Activated T-cell treated with anti-CD3 and anti-CD28 coated beads, Interleukin-2, amount 50 U/mL, for 4 hours (primary cell): ENCODE results near the gene GMPR. TPM values are rescaled to one million over a fixed set of nuclear protein-coding genes. Genes with fewer than 3 reads are reported as not detected.

ENCODE experiments used
- ATAC-seq, 2 donors: fragments of 200-7000 bp; cut with Tn5 transposase; one replicate each; pipeline ENCODE4 v1.10.0; 2021
- DNase-seq: peaks from one replicate; pipeline ENCODE4 v3.0.0-alpha.2; 2020
- H3K27me3 Mint-ChIP-seq: one replicate; pipeline ENCODE4 v1.8.0; 2021; ENCODE audit warnings: low read depth, mixed read lengths
- H3K36me3 Mint-ChIP-seq: one replicate; pipeline ENCODE4 v1.8.0; 2022; ENCODE audit warnings: mixed read lengths; ENCODE audit not compliant: insufficient read depth
- H3K4me1 Mint-ChIP-seq: one replicate; pipeline ENCODE4 v1.8.0; 2021; ENCODE audit warnings: low read depth, mixed read lengths
- H3K4me3 Mint-ChIP-seq: one replicate; pipeline ENCODE4 v1.8.0; 2021; ENCODE audit warnings: mild to moderate bottlenecking, moderate library complexity, mixed read lengths
- H3K9me3 Mint-ChIP-seq: one replicate; pipeline ENCODE4 v1.8.0; 2021; ENCODE audit warnings: mixed read lengths
- total RNA-seq, 3 donors: library from RNA; stranded (reverse); gene quantifications; one replicate each; pipeline ENCODE4 v1.2.1, GENCODE V29; 2021

The GMPR gene
- 1 to 10 TPM in 1 of 3 donors, under 1 TPM in 2; 0.38 to 1.2 (median 0.58) TPM for total RNA-seq

GRCh38 chr6:16238057-16238962, at the start of gene GMPR:
Gene GMPR, plus strand, starts transcription at chr6:16238587. Its CDS starts 107 bp downstream, at chr6:16238694.
- peak within 1 kb of the TSS; percentile 83 for H3K4me3 Mint-ChIP-seq
- no peaks in the 10 kb centered on the region for H3K36me3 Mint-ChIP-seq
- no peaks in the 10 kb centered on the region for H3K9me3 Mint-ChIP-seq
- DNase-seq (peak; percentile 64), ATAC-seq (peak; percentile 98)
- peaks cover 24% of the 10 kb centered on the region for H3K4me1 Mint-ChIP-seq
- H3K27me3 Mint-ChIP-seq = peaks cover 46% of the 10 kb centered on the region

DNA sequence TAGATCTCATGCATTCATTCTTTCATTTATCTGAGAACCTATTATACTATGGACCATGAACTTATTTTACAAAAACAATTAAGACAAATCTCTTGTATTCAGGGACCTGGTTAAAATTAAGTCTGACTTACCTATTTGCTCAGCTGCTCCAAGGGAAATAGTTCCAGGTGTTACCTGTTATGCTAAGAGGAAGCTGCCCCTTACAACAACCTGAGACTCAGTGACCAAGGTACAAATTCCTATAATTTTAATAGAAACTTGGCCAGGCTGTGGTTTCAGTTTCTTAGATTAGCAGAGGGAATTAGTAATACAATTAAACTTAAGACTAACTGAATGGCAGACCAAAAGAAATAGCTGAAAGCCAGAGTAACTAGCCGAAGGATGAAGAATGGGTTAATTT, 48.2 kb upstream of the GMPR start:
- Mint-ChIP-seq H3K27me3 (peaks cover 19% of the 10 kb centered on the region), H3K4me1 (no peaks in the 10 kb centered on the region), H3K4me3 (no peak overlapping the region), H3K36me3 (no peaks in the 10 kb centered on the region), H3K9me3 (no peaks in the 10 kb centered on the region)
- DNase-seq (no peak), ATAC-seq (no peak)

GRCh38 chr6:16196260-16196983, 42.0 kb upstream of the GMPR start:
- Mint-ChIP-seq H3K36me3 (no peaks in the 10 kb centered on the region), H3K9me3 (no peaks in the 10 kb centered on the region), H3K4me3 (no peak overlapping the region), H3K27me3 (peaks cover 30% of the 10 kb centered on the region), H3K4me1 (no peaks in the 10 kb centered on the region)
- ATAC-seq = no peak
- no peak for DNase-seq

DNA sequence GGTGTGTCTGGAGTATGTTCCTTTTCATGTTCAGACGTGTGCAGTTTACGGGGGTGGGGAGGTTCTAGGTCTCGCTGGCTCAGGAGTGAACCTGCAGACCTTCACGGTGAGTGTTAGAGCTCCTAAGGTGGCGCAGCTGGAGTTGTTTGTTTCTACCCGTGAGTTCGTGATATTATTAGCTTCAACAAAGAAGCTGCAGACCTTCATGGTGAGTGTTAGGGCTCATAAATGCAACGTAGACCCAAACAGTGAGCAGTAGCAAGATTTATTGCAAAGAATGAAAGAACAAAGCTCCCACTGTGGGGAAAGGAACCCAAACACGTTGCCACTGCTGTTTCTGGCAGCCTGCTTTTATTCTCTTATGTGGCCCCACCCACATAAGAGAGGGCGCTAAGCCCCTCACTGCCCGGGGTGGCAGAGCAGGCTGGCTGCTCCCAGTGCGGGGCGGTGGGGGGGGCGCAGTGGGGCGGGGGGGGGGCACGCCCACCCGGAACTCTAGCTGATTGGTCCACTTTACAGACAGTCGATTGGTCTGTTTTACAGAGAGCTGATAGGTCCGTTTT, 41.3 kb upstream of the GMPR start:
- H3K36me3 Mint-ChIP-seq = no peaks in the 10 kb centered on the region
- no peaks in the 10 kb centered on the region for H3K4me1 Mint-ChIP-seq
- no peak for ATAC-seq
- H3K4me3 Mint-ChIP-seq = no peak overlapping the region
- H3K9me3 Mint-ChIP-seq = no peaks in the 10 kb centered on the region
- peaks cover 29% of the 10 kb centered on the region for H3K27me3 Mint-ChIP-seq
- no peak for DNase-seq

DNA sequence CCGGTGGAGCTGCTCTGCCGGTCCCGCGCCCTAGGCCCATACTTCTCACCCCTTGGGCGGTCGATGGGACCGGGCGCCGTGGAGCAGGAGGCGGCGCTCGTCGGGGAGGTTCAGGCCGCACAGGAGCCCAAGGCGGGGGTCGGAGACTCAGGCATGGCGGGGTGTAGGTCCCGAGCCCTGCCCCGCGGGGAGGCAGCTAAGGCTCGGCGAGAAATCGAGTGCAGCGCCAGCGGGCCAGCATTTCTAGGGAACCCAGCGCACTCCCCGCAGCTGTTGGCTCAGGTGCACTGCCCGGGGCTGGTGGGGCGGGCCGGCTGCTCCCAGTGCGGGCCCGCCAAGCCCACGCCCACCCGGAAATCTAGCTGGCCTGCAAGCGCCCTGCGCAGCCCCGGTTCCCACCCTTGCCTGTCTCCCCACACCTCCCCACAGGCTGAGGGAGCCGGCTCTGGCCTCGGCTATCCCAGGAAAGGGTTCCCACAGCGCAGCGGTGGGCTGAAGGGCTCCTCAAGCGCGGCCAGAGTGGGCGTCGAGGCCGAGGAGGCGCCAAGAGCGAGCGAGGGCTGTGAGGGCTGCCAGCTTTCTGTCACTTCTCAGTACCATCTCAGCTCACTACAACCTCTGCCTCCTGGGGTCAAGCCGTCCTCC, 40.2 kb upstream of the GMPR start:
- peaks cover 26% of the 10 kb centered on the region for H3K27me3 Mint-ChIP-seq

DNA sequence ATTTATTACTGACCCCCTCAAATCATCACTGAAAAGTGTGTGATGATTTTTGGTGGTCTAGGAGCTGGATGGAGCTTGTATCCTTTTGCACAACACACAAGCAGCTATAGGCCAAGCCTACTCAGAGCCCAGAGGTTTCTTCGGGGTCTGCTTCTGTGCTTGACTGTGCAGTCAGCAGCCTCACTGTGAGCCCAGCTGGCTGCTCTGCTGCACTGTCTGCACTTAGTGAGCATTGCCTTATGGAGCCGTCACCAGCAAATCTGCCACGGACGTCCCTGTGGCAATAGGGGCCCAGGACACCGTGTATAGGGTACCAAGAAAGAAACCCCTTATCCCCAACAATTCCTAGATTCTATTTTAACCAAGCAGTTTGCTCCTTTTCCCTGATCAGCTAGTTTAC, 38.6 kb upstream of the GMPR start:
- no peak for ATAC-seq
- H3K27me3 Mint-ChIP-seq = peaks cover 14% of the 10 kb centered on the region
- H3K9me3 Mint-ChIP-seq = no peaks in the 10 kb centered on the region
- H3K4me3 Mint-ChIP-seq = no peak overlapping the region
- no peaks in the 10 kb centered on the region for H3K4me1 Mint-ChIP-seq
- H3K36me3 Mint-ChIP-seq = no peaks in the 10 kb centered on the region
- no peak for DNase-seq

More for the DNA sequence above, 40.2 kb upstream of the GMPR start:
- no peaks in the 10 kb centered on the region for H3K4me1 Mint-ChIP-seq
- H3K36me3 Mint-ChIP-seq = no peaks in the 10 kb centered on the region
- H3K4me3 Mint-ChIP-seq = no peak overlapping the region
- DNase-seq = no peak
- no peaks in the 10 kb centered on the region for H3K9me3 Mint-ChIP-seq
- no peak for ATAC-seq

DNA sequence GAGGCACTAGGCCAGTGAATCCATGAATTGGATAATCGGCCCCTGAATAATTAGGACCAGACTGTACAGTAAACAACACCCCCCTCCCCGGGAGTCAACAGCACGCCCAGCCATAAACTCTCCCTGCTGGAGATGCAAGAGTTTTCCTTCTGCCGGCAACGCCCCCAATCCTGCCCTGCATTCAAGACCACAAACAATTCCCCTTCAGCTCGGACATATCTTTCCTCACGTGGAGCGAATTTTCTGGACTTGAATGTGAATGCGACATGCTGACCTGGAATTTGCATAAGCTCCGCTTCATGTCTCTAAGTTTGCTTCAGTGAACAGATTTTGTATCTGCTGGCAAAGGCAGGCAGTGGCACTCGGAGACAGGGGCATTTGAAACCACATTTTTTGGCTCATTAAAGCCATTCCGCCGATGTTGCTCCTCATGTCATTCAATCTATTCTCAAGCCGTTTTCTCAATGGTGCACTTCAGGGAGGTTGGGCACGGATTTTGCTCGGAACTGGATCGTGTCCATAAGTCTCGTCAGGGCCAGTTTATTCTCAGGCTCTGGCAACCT, 38.0 kb upstream of the GMPR start:
- H3K9me3 Mint-ChIP-seq = no peaks in the 10 kb centered on the region
- ATAC-seq = no peak
- H3K27me3 Mint-ChIP-seq = peaks cover 13% of the 10 kb centered on the region
- DNase-seq = no peak
- H3K4me3 Mint-ChIP-seq = no peak overlapping the region
- H3K4me1 Mint-ChIP-seq = no peaks in the 10 kb centered on the region
- H3K36me3 Mint-ChIP-seq = no peaks in the 10 kb centered on the region

- DNase-seq = no peak
- Mint-ChIP-seq H3K4me1 (peaks cover 6% of the 10 kb centered on the region), H3K36me3 (no peaks in the 10 kb centered on the region), H3K9me3 (no peaks in the 10 kb centered on the region), H3K4me3 (no peak overlapping the region), H3K27me3 (peaks cover 9% of the 10 kb centered on the region)
- no peak for ATAC-seq
Observed at GRCh38 chr6:16201706-16202105, 36.7 kb upstream of the GMPR start.

- Mint-ChIP-seq H3K4me3 (no peak overlapping the region), H3K9me3 (no peaks in the 10 kb centered on the region), H3K36me3 (no peaks in the 10 kb centered on the region), H3K4me1 (peaks cover 6% of the 10 kb centered on the region), H3K27me3 (peaks cover 10% of the 10 kb centered on the region)
- ATAC-seq = no peak
- DNase-seq = no peak
Observed at GRCh38 chr6:16204653-16205376, 33.6 kb upstream of the GMPR start.

GRCh38 chr6:16205377-16206144, 32.8 kb upstream of the GMPR start:
- Mint-ChIP-seq H3K4me3 (no peak overlapping the region), H3K36me3 (no peaks in the 10 kb centered on the region), H3K4me1 (peaks cover 6% of the 10 kb centered on the region), H3K27me3 (peaks cover 8% of the 10 kb centered on the region), H3K9me3 (no peaks in the 10 kb centered on the region)
- ATAC-seq (no peak), DNase-seq (no peak)

- DNase-seq (peak; percentile 23), ATAC-seq (peak in 1 of 2 donors; percentile 43)
- Mint-ChIP-seq H3K9me3 (no peaks in the 10 kb centered on the region), H3K27me3 (peaks cover 5% of the 10 kb centered on the region), H3K4me1 (peaks cover 6% of the 10 kb centered on the region), H3K36me3 (no peaks in the 10 kb centered on the region), H3K4me3 (no peak overlapping the region)
Observed at GRCh38 chr6:16206595-16207037, 31.8 kb upstream of the GMPR start.

- H3K9me3 Mint-ChIP-seq = no peaks in the 10 kb centered on the region
- no peaks in the 10 kb centered on the region for H3K36me3 Mint-ChIP-seq
Observed at GRCh38 chr6:16208989-16209388, 29.4 kb upstream of the GMPR start.

DNA sequence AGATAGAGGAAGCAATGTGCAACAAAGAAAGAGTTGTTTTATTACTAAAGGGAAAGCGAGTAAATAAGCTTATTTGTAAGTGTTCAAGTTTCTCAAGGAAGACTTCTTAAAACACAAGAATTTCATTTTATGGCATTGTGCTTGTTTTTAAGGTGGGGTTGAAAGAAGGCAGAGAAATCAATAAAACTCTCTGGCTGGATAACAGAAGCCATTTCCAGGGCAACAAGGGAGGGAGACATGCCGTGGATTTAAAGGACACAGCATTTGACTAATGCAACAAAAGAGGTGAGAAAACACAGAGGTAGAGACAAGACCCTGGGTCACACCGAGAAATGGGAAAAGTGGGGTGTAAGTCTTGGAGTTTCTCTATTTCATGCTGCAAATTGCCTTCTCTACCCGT, 28.8 kb upstream of the GMPR start:
- H3K4me1 Mint-ChIP-seq = peaks cover 6% of the 10 kb centered on the region
- peaks cover 23% of the 10 kb centered on the region for H3K27me3 Mint-ChIP-seq

More at GRCh38 chr6:16208989-16209388, 29.4 kb upstream of the GMPR start:
- H3K4me1 Mint-ChIP-seq = peaks cover 6% of the 10 kb centered on the region
- H3K4me3 Mint-ChIP-seq = no peak overlapping the region
- peaks cover 17% of the 10 kb centered on the region for H3K27me3 Mint-ChIP-seq
- DNase-seq (no peak), ATAC-seq (no peak)

More for the DNA sequence above, 28.8 kb upstream of the GMPR start:
- Mint-ChIP-seq H3K9me3 (no peaks in the 10 kb centered on the region), H3K36me3 (no peaks in the 10 kb centered on the region), H3K4me3 (no peak overlapping the region)
- no peak for ATAC-seq
- no peak for DNase-seq
